Measurements from ENCODE around the gene CKMT2.

Gene CKMT2

GRCh38 chr5:81216152-81216551 lies 17.0 kb upstream of the CKMT2 start:
- no peak for DNase-seq (ENCODE audit: low read depth)

GRCh38 chr5:81219389-81219788 lies 13.7 kb upstream of the CKMT2 start:
- DNase-seq (ENCODE audit: low read depth): no peak

GRCh38 chr5:81222285-81222684 lies 10.8 kb upstream of the CKMT2 start:
- DNase-seq (ENCODE audit: low read depth): no peak

- DNase-seq (ENCODE audit: low read depth): no peak
Measured at GRCh38 chr5:81225463-81225862, 7.7 kb upstream of the CKMT2 start.

- DNase-seq (ENCODE audit: low read depth): no peak
Measured at GRCh38 chr5:81226286-81226685, 6.8 kb upstream of the CKMT2 start.

- DNase-seq (ENCODE audit: low read depth): no peak
Measured at GRCh38 chr5:81226949-81227348, 6.2 kb upstream of the CKMT2 start.

GRCh38 chr5:81228084-81228483 lies 5.0 kb upstream of the CKMT2 start:
- DNase-seq (ENCODE audit: low read depth): no peak

GRCh38 chr5:81230416-81230815 lies 2.7 kb upstream of the CKMT2 start:
- DNase-seq (ENCODE audit: low read depth): no peak

GRCh38 chr5:81232464-81233079 lies 550 bp upstream of the CKMT2 start:
- DNase-seq (ENCODE audit: low read depth): no peak

- no peak for DNase-seq (ENCODE audit: low read depth)
Measured at GRCh38 chr5:81234299-81234698, 1.2 kb downstream of the CKMT2 start.

- DNase-seq (ENCODE audit: low read depth): no peak
Measured at GRCh38 chr5:81234801-81235200, 1.7 kb downstream of the CKMT2 start.

- DNase-seq (ENCODE audit: low read depth): no peak
Measured at GRCh38 chr5:81235287-81236072, 2.4 kb downstream of the CKMT2 start.

- no peak for DNase-seq (ENCODE audit: low read depth)
Measured at GRCh38 chr5:81238460-81238859, 5.3 kb downstream of the CKMT2 start.

GRCh38 chr5:81239613-81240012 lies 6.5 kb downstream of the CKMT2 start:
- no peak for DNase-seq (ENCODE audit: low read depth)

GRCh38 chr5:81241001-81241400 lies 7.9 kb downstream of the CKMT2 start:
- no peak for DNase-seq (ENCODE audit: low read depth)

- no peak for DNase-seq (ENCODE audit: low read depth)
Measured at GRCh38 chr5:81241961-81242648, 9.0 kb downstream of the CKMT2 start.

- no peak for DNase-seq (ENCODE audit: low read depth)
Measured at GRCh38 chr5:81242906-81243436, 9.8 kb downstream of the CKMT2 start.

- DNase-seq (ENCODE audit: low read depth): no peak
Measured at GRCh38 chr5:81244451-81244850, 11.3 kb downstream of the CKMT2 start.

- no peak for DNase-seq (ENCODE audit: low read depth)
Measured at GRCh38 chr5:81245871-81246235, 12.7 kb downstream of the CKMT2 start.

GRCh38 chr5:81246697-81247096 lies 13.6 kb downstream of the CKMT2 start:
- DNase-seq (ENCODE audit: low read depth): no peak

GRCh38 chr5:81247441-81247972 lies 14.4 kb downstream of the CKMT2 start:
- DNase-seq (ENCODE audit: low read depth): no peak

GRCh38 chr5:81249240-81249639 lies 16.1 kb downstream of the CKMT2 start:
- no peak for DNase-seq (ENCODE audit: low read depth)

GRCh38 chr5:81250004-81250403 lies 16.9 kb downstream of the CKMT2 start:
- DNase-seq (ENCODE audit: low read depth): no peak

Measured in activated T-helper 1 cell treated with Interleukin-2 at 50 U/mL for 16 hours (primary cell).